Measurements from ENCODE around the gene SLC17A3.

The SLC17A3 gene

DNA sequence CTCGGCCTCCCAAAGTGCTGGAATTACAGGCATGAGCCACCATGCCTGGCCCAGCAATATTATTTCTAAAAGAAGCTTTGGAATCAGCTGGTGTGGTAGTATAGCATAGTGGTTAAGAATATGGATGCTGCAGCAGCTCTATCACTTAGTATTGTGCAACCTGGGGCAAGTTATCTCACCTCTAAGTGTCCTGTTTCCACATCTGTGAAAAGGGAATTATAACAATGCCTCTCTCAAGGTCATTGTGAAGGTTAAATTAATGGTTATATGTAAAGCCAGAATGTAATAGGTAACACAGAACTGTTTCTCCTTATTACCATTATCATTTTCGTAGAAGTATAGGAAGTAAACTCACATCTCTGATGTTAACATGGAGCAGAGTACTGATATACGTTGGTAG, 42.3 kb upstream of the SLC17A3 start:
- no peak for DNase-seq (ENCODE audit: low read depth)
- TF ChIP-seq, protein P1, sequence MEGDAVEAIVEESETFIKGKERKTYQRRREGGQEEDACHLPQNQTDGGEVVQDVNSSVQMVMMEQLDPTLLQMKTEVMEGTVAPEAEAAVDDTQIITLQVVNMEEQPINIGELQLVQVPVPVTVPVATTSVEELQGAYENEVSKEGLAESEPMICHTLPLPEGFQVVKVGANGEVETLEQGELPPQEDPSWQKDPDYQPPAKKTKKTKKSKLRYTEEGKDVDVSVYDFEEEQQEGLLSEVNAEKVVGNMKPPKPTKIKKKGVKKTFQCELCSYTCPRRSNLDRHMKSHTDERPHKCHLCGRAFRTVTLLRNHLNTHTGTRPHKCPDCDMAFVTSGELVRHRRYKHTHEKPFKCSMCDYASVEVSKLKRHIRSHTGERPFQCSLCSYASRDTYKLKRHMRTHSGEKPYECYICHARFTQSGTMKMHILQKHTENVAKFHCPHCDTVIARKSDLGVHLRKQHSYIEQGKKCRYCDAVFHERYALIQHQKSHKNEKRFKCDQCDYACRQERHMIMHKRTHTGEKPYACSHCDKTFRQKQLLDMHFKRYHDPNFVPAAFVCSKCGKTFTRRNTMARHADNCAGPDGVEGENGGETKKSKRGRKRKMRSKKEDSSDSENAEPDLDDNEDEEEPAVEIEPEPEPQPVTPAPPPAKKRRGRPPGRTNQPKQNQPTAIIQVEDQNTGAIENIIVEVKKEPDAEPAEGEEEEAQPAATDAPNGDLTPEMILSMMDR (conservative IDR thresholded peaks at IDR 0.05; ENCODE audit: low read length) = no peak
- H3K4me3 ChIP-seq (ENCODE audit: low read length) = no peak overlapping the region

GRCh38 chr6:25913741-25914140, 39.7 kb upstream of the SLC17A3 start:
- TF ChIP-seq, protein P1 (conservative IDR thresholded peaks at IDR 0.05; ENCODE audit: low read length) = no peak
- no peak for DNase-seq (ENCODE audit: low read depth)
- H3K4me3 ChIP-seq (ENCODE audit: low read length) = no peak overlapping the region

GRCh38 chr6:25911351-25911750, 37.3 kb upstream of the SLC17A3 start:
- no peak overlapping the region for H3K4me3 ChIP-seq (ENCODE audit: low read length)
- no peak for DNase-seq (ENCODE audit: low read depth)
- TF ChIP-seq, protein P1 (conservative IDR thresholded peaks at IDR 0.05; ENCODE audit: low read length) = no peak

DNA sequence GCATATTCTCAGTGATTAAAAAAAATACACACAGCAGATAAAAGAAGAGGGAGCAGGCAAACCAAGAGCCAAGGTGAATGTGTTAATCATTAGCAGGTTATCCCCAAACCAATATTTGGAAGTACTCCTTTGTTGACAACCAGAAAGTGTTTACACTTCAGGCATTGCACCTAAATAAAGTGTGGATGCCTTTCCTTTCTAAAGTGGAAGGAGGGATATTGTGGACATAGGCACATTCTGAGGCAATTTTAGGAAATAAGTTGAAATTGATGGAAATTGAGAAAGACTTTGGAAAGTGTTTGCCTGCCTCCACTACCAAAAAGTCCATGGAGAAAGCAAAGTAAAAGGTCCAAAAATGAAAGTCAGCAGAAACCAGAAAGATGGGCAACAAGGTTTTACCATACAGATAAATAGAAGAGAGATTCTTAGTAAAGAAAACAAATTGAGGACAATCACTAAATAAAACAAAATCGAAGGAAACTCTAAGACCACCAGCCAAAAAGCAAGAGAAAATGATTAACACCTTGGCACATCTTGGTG, 33.5 kb upstream of the SLC17A3 start:
- H3K4me3 ChIP-seq (ENCODE audit: low read length) = no peak overlapping the region
- TF ChIP-seq, protein P1 (conservative IDR thresholded peaks at IDR 0.05; ENCODE audit: low read length) = no peak
- DNase-seq (ENCODE audit: low read depth) = no peak

GRCh38 chr6:25903467-25904099, 29.5 kb upstream of the SLC17A3 start:
- no peak for DNase-seq (ENCODE audit: low read depth)
- TF ChIP-seq, protein P1 (conservative IDR thresholded peaks at IDR 0.05; ENCODE audit: low read length) = no peak
- H3K4me3 ChIP-seq (ENCODE audit: low read length) = no peak overlapping the region

DNA sequence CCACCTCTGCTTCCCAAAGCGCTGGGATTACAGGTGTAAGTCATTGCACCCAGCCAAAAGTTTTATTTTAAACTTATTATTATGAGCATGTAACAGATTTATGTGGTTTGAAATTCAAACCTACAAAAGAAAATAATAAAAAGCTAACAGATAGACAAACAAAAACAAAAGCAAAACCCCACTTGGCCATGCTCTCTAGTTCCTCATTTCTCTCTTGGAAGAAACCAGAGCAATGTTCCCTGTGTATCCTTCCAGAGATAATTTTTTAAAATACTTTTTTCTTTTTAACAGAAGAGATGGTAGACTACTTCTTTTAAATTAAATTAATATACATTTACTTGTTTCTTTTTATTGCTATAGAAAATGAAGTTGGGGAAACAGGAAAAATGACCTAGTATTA, 28.0 kb upstream of the SLC17A3 start:
- no peak for DNase-seq (ENCODE audit: low read depth)
- TF ChIP-seq, protein P1 (conservative IDR thresholded peaks at IDR 0.05; ENCODE audit: low read length) = no peak
- no peak overlapping the region for H3K4me3 ChIP-seq (ENCODE audit: low read length)

DNA sequence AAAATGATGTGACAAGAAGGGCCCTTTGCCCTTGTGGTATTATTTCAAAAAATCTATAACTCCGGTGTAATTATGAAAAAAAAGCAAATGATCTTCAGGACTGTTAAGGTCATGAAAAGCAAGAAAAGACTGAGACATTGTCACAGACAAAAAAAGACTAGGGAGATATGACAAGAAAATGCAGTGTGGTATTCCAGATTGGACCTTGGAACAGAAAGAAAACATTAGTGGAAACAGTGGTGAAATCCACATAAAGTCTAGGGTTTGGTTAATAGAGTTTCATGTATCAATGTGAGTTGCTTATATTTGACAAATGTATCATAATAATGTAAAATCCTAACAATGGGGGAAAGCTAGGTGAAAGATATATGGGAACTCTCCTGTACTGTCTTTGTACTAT, 26.8 kb upstream of the SLC17A3 start:
- DNase-seq (ENCODE audit: low read depth) = no peak
- TF ChIP-seq, protein P1 (conservative IDR thresholded peaks at IDR 0.05; ENCODE audit: low read length) = no peak
- no peak overlapping the region for H3K4me3 ChIP-seq (ENCODE audit: low read length)

All from AG10803 (cell line).